ENCODE data around the gene CALHM1. TPM values are rescaled to one million over a fixed set of nuclear protein-coding genes. Genes with fewer than 3 reads are reported as not detected.

The CALHM1 gene
- total and polyA plus RNA-seq, 4 experiments from 2014 or later, result not detected

GRCh38 chr10:103457176-103457712 is 1.5 kb downstream of the CALHM1 start:
- Mint-ChIP-seq H3K4me3 (peak overlapping the region in 1 of 8 donors; percentile 20), H3K4me1 (peaks cover 19 to 37% (median 24%) of the 10 kb centered on the region in 4 donors), H3K36me3 (no peaks in the 10 kb centered on the region), H3K9me3 (no peaks in the 10 kb centered on the region), H3K27me3 (no peaks in the 10 kb centered on the region), H3K27ac (peak overlapping the region in 2 of 7 donors; percentile 53 to 86)
- no peak overlapping the region for H3K4me3 ChIP-seq (ENCODE audit: low read length in 2 of 2)
- DNase-seq, result no peak
- H3K9me3 ChIP-seq (ENCODE audit: control insufficient read depth in 1 of 2, low read length in 2 of 2), result no peaks in the 10 kb centered on the region
- POLR2A ChIA-PET (ENCODE audit: partially characterized antibody), result interaction anchor here (2.4 kb wide), 1 partner anchor 14 kb away, joined by 10 read pairs; no protein-coding TSS in a partner anchor
- CTCF ChIA-PET (ENCODE audit: partially characterized antibody), result no interaction called here
- no peaks in the 10 kb centered on the region for H3K27me3 ChIP-seq (ENCODE audit: insufficient read depth, low read length)
- H3K4me1 ChIP-seq (ENCODE audit: insufficient read depth, low read length), result peaks cover 15% of the 10 kb centered on the region
- intact Hi-C loops (cut with micrococcal nuclease), result no loop called here
- H3K36me3 ChIP-seq (ENCODE audit: insufficient read depth, low read length), result no peaks in the 10 kb centered on the region
- H3K27ac ChIP-seq (ENCODE audit: low read depth, low read length), result no peak overlapping the region

DNA sequence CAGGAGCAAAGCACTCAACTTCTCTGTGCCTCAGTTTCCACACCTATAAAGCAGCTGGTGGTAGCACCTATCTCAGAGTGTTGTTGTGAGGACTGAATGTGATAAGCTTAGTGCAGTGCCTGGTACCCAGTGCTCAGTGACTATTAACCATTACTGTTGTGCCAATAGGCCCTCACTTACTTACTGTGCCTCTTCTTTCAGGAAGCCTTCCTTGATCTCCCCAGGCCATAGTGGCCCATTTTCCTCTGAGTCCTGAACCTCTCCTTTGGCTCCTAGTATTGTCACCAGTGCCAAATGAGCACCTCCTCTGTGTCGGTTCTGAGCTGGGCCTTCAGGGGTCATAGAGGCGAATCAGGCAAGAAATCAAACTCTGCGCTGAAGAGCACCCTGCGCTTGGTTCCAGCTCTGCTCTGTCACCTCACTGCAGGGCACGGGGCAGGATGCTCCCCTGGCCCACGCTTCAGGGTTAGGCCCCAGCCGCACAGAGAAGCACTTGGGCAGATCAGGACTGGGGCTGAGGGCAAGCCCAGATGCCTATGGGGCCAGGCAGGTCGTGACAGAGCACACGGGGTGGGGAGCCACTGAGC is 2.5 kb downstream of the CALHM1 start:
- peaks cover 16% of the 10 kb centered on the region for H3K4me1 ChIP-seq (ENCODE audit: insufficient read depth, low read length)
- CTCF ChIA-PET (ENCODE audit: partially characterized antibody), result interaction anchor here (1.2 to 9.7 kb wide), 3 partner anchors 16 to 39 kb away, joined by 3 to 75 read pairs (median 8); no protein-coding TSS in a partner anchor
- H3K27ac ChIP-seq (ENCODE audit: low read depth, low read length), result no peak overlapping the region
- intact Hi-C loops (cut with micrococcal nuclease), result no loop called here
- POLR2A ChIA-PET (ENCODE audit: partially characterized antibody), result interaction anchor here (0.5 to 2.4 kb wide), 2 partner anchors 15 to 452 kb away, joined by 3 to 10 read pairs; no protein-coding TSS in a partner anchor
- H3K4me1 Mint-ChIP-seq, result peaks cover 19 to 47% (median 27%) of the 10 kb centered on the region in 4 donors
- H3K27me3 Mint-ChIP-seq, result no peaks in the 10 kb centered on the region
- no peak overlapping the region for H3K27ac Mint-ChIP-seq
- no peaks in the 10 kb centered on the region for H3K36me3 ChIP-seq (ENCODE audit: insufficient read depth, low read length)
- H3K4me3 ChIP-seq (ENCODE audit: low read length in 2 of 2), result no peak overlapping the region
- no peak for DNase-seq
- no peaks in the 10 kb centered on the region for H3K9me3 ChIP-seq (ENCODE audit: control insufficient read depth in 1 of 2, low read length in 2 of 2)
- no peaks in the 10 kb centered on the region for H3K27me3 ChIP-seq (ENCODE audit: insufficient read depth, low read length)
- H3K4me3 Mint-ChIP-seq, result peak overlapping the region in 1 of 8 donors; percentile 2
- peaks cover 0 to 4% of the 10 kb centered on the region in 2 donors for H3K36me3 Mint-ChIP-seq
- H3K9me3 Mint-ChIP-seq, result peaks cover 0 to 2% (median 0%) of the 10 kb centered on the region in 8 donors

GRCh38 chr10:103455235-103455634 is 3.5 kb downstream of the CALHM1 start:
- peaks cover 25% of the 10 kb centered on the region for H3K4me1 ChIP-seq (ENCODE audit: insufficient read depth, low read length)
- Mint-ChIP-seq H3K4me1 (peaks cover 28 to 54% (median 36%) of the 10 kb centered on the region in 4 donors), H3K36me3 (peaks cover 0 to 14% of the 10 kb centered on the region in 2 donors), H3K9me3 (peaks cover 0 to 4% (median 0%) of the 10 kb centered on the region in 8 donors), H3K4me3 (no peak overlapping the region), H3K27me3 (no peaks in the 10 kb centered on the region), H3K27ac (peak overlapping the region in 1 of 7 donors; percentile 55)
- H3K27ac ChIP-seq (ENCODE audit: low read depth, low read length), result no peak overlapping the region
- no peaks in the 10 kb centered on the region for H3K9me3 ChIP-seq (ENCODE audit: control insufficient read depth in 1 of 2, low read length in 2 of 2)
- intact Hi-C loops (cut with micrococcal nuclease), result no loop called here
- no peak for DNase-seq
- POLR2A ChIA-PET (ENCODE audit: partially characterized antibody), result interaction anchor here (0.5 to 5.9 kb wide), 2 partner anchors 16 to 453 kb away, joined by 3 to 106 read pairs; no protein-coding TSS in a partner anchor
- H3K27me3 ChIP-seq (ENCODE audit: insufficient read depth, low read length), result no peaks in the 10 kb centered on the region
- H3K4me3 ChIP-seq (ENCODE audit: low read length in 2 of 2), result no peak overlapping the region
- CTCF ChIA-PET (ENCODE audit: partially characterized antibody), result interaction anchor here (2.7 to 9.7 kb wide), 2 partner anchors 17 to 38 kb away, joined by 8 to 75 read pairs; no protein-coding TSS in a partner anchor
- no peaks in the 10 kb centered on the region for H3K36me3 ChIP-seq (ENCODE audit: insufficient read depth, low read length)

DNA sequence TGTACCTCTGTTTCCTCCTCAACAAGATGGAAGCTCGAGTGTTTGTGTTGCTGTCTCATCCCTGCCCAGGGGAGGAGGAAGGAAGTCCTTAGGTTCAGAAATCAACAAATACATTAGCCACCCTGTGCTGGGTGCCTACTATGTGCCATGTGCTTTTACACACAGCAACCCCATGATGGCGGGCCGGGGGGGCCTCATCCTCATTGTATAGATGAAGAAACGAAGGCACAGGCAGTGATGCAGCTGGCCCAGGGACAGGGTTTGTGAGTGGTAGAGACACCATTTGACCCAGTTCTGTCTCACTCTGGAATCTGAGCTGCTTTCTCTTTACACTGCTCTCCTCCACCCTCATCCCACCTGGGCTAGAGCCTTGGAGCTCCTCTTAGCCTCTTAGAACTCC is 4.7 kb downstream of the CALHM1 start:
- Mint-ChIP-seq H3K36me3 (peaks cover 11 to 24% of the 10 kb centered on the region in 2 donors), H3K4me1 (peaks cover 32 to 60% (median 39%) of the 10 kb centered on the region in 4 donors), H3K9me3 (peaks cover 0 to 4% (median 0%) of the 10 kb centered on the region in 8 donors), H3K27me3 (no peaks in the 10 kb centered on the region), H3K4me3 (peak overlapping the region in 6 of 8 donors; percentile 12 to 99 (median 42)), H3K27ac (peak overlapping the region; percentile 22 to 92 (median 61))
- intact Hi-C loops (cut with micrococcal nuclease), result no loop called here
- H3K4me3 ChIP-seq (ENCODE audit: low read length in 2 of 2), result no peak overlapping the region
- no peak overlapping the region for H3K27ac ChIP-seq (ENCODE audit: low read depth, low read length)
- POLR2A ChIA-PET (ENCODE audit: partially characterized antibody), result interaction anchor here (1.3 to 5.9 kb wide), 2 partner anchors 17 to 21 kb away, joined by 3 to 106 read pairs; no protein-coding TSS in a partner anchor
- peaks cover 5% of the 10 kb centered on the region for H3K36me3 ChIP-seq (ENCODE audit: insufficient read depth, low read length)
- H3K4me1 ChIP-seq (ENCODE audit: insufficient read depth, low read length), result peaks cover 37% of the 10 kb centered on the region
- no peaks in the 10 kb centered on the region for H3K27me3 ChIP-seq (ENCODE audit: insufficient read depth, low read length)
- DNase-seq, result no peak
- H3K9me3 ChIP-seq (ENCODE audit: control insufficient read depth in 1 of 2, low read length in 2 of 2), result no peaks in the 10 kb centered on the region
- CTCF ChIA-PET (ENCODE audit: partially characterized antibody), result interaction anchor here (2.7 to 9.7 kb wide), 5 partner anchors 18 to 37 kb away, joined by 8 to 75 read pairs (median 24); no protein-coding TSS in a partner anchor

- CTCF ChIA-PET (ENCODE audit: partially characterized antibody), result interaction anchor here (1.0 to 9.7 kb wide), 8 partner anchors 13 to 36 kb away, joined by 3 to 75 read pairs (median 21); no protein-coding TSS in a partner anchor
- Histone ChIP-seq H3K27ac (ENCODE audit: low read depth, low read length) (peak overlapping the region; percentile 72), H3K4me3 (ENCODE audit: low read length in 2 of 2) (peak overlapping the region; percentile 79 to 97), H3K9me3 (ENCODE audit: control insufficient read depth in 1 of 2, low read length in 2 of 2) (no peaks in the 10 kb centered on the region), H3K27me3 (ENCODE audit: insufficient read depth, low read length) (no peaks in the 10 kb centered on the region), H3K36me3 (ENCODE audit: insufficient read depth, low read length) (peaks cover 7% of the 10 kb centered on the region), H3K4me1 (ENCODE audit: insufficient read depth, low read length) (peaks cover 49% of the 10 kb centered on the region)
- Mint-ChIP-seq H3K4me1 (peaks cover 41 to 71% (median 47%) of the 10 kb centered on the region in 4 donors), H3K27ac (peak overlapping the region; percentile 48 to 92 (median 79)), H3K9me3 (peaks cover 0 to 4% (median 0%) of the 10 kb centered on the region in 8 donors), H3K36me3 (peaks cover 21 to 34% of the 10 kb centered on the region in 2 donors), H3K27me3 (no peaks in the 10 kb centered on the region), H3K4me3 (peak overlapping the region; percentile 90 to 99 (median 96))
- intact Hi-C loops (cut with micrococcal nuclease), result loop anchor here (1.0 kb wide), 1 partner anchor 30 kb away; no protein-coding TSS in a partner anchor
- POLR2A ChIA-PET (ENCODE audit: partially characterized antibody), result interaction anchor here (0.6 to 5.9 kb wide), 11 partner anchors 10 to 234 kb away, joined by 3 to 106 read pairs (median 6); partner anchors contain the start of genes ATP5MK, PDCD11 and TAF5
- DNase-seq, result no peak
Measured at GRCh38 chr10:103452506-103453230, 6.0 kb downstream of the CALHM1 start.

DNA sequence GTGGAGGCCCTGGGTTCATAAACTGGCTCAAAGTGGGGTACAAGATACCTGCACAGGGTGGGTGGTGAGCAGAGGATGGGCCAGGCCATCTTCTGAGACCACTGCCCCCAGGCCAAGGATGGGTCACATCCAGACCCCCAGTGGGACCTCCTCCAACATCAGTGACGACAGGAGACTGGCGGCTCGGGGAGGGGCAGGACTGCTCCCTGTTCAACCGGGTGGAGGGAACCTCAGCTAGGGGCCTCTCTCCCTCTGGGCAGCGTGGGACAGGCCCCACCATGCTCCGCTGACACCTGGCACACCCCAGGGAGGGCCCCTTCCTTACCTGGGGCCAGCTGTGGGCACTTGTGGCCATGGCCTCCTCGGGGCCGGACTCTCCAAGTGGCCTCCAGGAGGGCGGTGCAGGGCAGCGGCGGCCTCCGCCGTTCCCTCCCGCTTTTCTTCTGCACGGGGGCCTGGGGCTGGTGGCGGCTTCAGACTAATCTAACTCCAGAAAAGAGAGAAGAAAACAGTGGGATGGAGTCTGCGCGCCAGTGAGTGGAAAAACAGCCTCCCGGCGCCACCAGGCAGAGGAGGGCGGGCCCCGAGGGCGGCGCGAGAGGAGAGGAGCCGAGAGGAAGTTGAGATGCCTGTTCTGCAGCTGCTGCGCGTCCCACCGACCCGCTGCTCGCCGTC is 6.7 kb downstream of the CALHM1 start, which contains the start of gene CALHM2:
CALHM2 (minus strand) TSS at position 540 of the 675 bp plus-strand sequence. CDS start 2,429 bp downstream, outside the sequence.
- CTCF ChIA-PET (ENCODE audit: partially characterized antibody), result interaction anchor here (1.0 to 9.7 kb wide), 10 partner anchors 14 to 36 kb away, joined by 3 to 75 read pairs (median 18); no protein-coding TSS in a partner anchor
- Histone ChIP-seq H3K4me1 (ENCODE audit: insufficient read depth, low read length) (peaks cover 54% of the 10 kb centered on the region), H3K4me3 (ENCODE audit: low read length in 2 of 2) (peak within 1 kb of the TSS; percentile 79 to 97), H3K27ac (ENCODE audit: low read depth, low read length) (peak within 1 kb of the TSS; percentile 72), H3K9me3 (ENCODE audit: control insufficient read depth in 1 of 2, low read length in 2 of 2) (no peaks in the 10 kb centered on the region), H3K36me3 (ENCODE audit: insufficient read depth, low read length) (peaks cover 14% of the 10 kb centered on the region), H3K27me3 (ENCODE audit: insufficient read depth, low read length) (no peaks in the 10 kb centered on the region)
- DNase-seq, result peak in 4 of 5 donors; percentile 40 to 57 (median 44)
- intact Hi-C loops (cut with micrococcal nuclease), result loop anchor here (1.0 kb wide), 2 partner anchors 19 to 30 kb away; no protein-coding TSS in a partner anchor
- H3K4me3 Mint-ChIP-seq, result peak within 1 kb of the TSS; percentile 90 to 99 (median 96)
- H3K27ac Mint-ChIP-seq, result peak within 1 kb of the TSS; percentile 81 to 98 (median 95)
- peaks cover 42 to 74% (median 51%) of the 10 kb centered on the region in 4 donors for H3K4me1 Mint-ChIP-seq
- POLR2A ChIA-PET (ENCODE audit: partially characterized antibody), result interaction anchor here (0.6 to 5.9 kb wide), 15 partner anchors 10 to 235 kb away, joined by 3 to 106 read pairs (median 6); partner anchors contain the start of genes ATP5MK, PDCD11 and TAF5
- H3K36me3 Mint-ChIP-seq, result peaks cover 27 to 41% of the 10 kb centered on the region in 2 donors
- no peaks in the 10 kb centered on the region for H3K27me3 Mint-ChIP-seq
- peaks cover 0 to 4% (median 0%) of the 10 kb centered on the region in 8 donors for H3K9me3 Mint-ChIP-seq
